ENCODE data around the gene METAP1D. TPM values are rescaled to one million over a fixed set of nuclear protein-coding genes. Genes with fewer than 3 reads are reported as not detected.

The METAP1D gene
- total and polyA plus RNA-seq, 2 donors (not counting 3 experiments of a cell fraction or from before 2014, with no cell fraction given) = 4.2 to 8.1 TPM

- no peak for FAIRE-seq
- TF ChIP-seq MAX (IDR thresholded peaks at IDR 0.05; ENCODE audit: insufficient read depth, insufficient read length) = no peak
- TF ChIP-seq POLR2AphosphoS5 (IDR thresholded peaks at IDR 0.05; ENCODE audit: insufficient read depth, low read depth, low read length) = no peak
- TF ChIP-seq JUN (IDR thresholded peaks at IDR 0.05; ENCODE audit: borderline replicate concordance, insufficient read depth, insufficient read length, low read depth) = no peak
- no peak for TF ChIP-seq EZH2 (IDR thresholded peaks at IDR 0.05; ENCODE audit: borderline replicate concordance, low read depth, low read length, severe bottlenecking)
- no peak for TF ChIP-seq FOS (IDR thresholded peaks at IDR 0.05; ENCODE audit: borderline replicate concordance, insufficient read depth, low read length)
- TF ChIP-seq CTCF (IDR thresholded peaks at IDR 0.05; ENCODE audit: extremely low read depth in 1 of 2, insufficient read depth in 1 of 2, low read depth in 1 of 2, low read length in 2 of 2) = no peak
- no peak for TF ChIP-seq POLR2A (IDR thresholded peaks at IDR 0.05; ENCODE audit: low read depth, low read length)
- no peak for TF ChIP-seq MYC (IDR thresholded peaks at IDR 0.05; ENCODE audit: low read depth, low read length)
- TF ChIP-seq GATA2 (IDR thresholded peaks at IDR 0.05; ENCODE audit: insufficient read depth, insufficient read length, low read depth, low read length) = no peak
- no peak overlapping the region for H2AFZ ChIP-seq (ENCODE audit: low read depth, low read length)
Measured at GRCh38 chr2:172038604-172039003, 38.9 kb downstream of the METAP1D start.

More at GRCh38 chr2:172038604-172039003, 38.9 kb downstream of the METAP1D start:
- Histone ChIP-seq H3K4me3 (replicated peaks in 1 of 3; ENCODE audit: insufficient read depth in 1 of 3, low read depth in 1 of 3, low read length in 3 of 3) (no peak overlapping the region), H3K9me3 (replicated peaks; ENCODE audit: control insufficient read depth, insufficient read depth, low read length) (no peaks in the 10 kb centered on the region), H3K79me2 (ENCODE audit: control insufficient read depth, insufficient read depth, low read length) (no peaks in the 10 kb centered on the region), H3K9ac (replicated peaks; ENCODE audit: extremely low read depth, insufficient read depth, low read length) (no peak overlapping the region), H3K36me3 (ENCODE audit: control insufficient read depth in 2 of 2, extremely low read depth in 1 of 2, insufficient read depth in 2 of 2, low read length in 2 of 2) (no peaks in the 10 kb centered on the region), H4K20me1 (replicated peaks; ENCODE audit: control insufficient read depth, extremely low read depth, insufficient read depth, low read length) (no peaks in the 10 kb centered on the region), H3K27ac (ENCODE audit: insufficient read depth, low read depth, low read length) (no peak overlapping the region), H3K4me1 (ENCODE audit: control insufficient read depth, extremely low read depth, insufficient read depth, low read length) (no peaks in the 10 kb centered on the region), H3K9me1 (replicated peaks; ENCODE audit: control insufficient read depth, extremely low read depth, insufficient read depth, low read length) (no peaks in the 10 kb centered on the region), H3K4me2 (ENCODE audit: insufficient read depth, low read length) (no peak overlapping the region), H3K27me3 (ENCODE audit: control insufficient read depth in 2 of 2, insufficient read depth in 2 of 2, low read length in 2 of 2) (no peaks in the 10 kb centered on the region)
- CTCF ChIA-PET = interaction anchor here (0.9 to 2.1 kb wide), 6 partner anchors 8 to 89 kb away, joined by 3 to 9 read pairs (median 6); no protein-coding TSS in a partner anchor
- no TSS peak for BruUV-seq (replicated peaks)
- intact Hi-C loops (cut with micrococcal nuclease) (no loop called here), dilution Hi-C loops (cut with MboI; ENCODE audit: extremely low pct_ligation_motif_present, low sequenced_read_pairs) (no loop called here)
- DNase-seq (ENCODE audit: low read depth, low spot score) = no peak
- POLR2A ChIA-PET = no interaction called here

All from endothelial cell of umbilical vein (primary cell).